Measurements from ENCODE around the gene TEX261.
A peak's percentile ranks its signal among the peaks of the same experiment; 100 is the strongest.

Gene TEX261

DNA sequence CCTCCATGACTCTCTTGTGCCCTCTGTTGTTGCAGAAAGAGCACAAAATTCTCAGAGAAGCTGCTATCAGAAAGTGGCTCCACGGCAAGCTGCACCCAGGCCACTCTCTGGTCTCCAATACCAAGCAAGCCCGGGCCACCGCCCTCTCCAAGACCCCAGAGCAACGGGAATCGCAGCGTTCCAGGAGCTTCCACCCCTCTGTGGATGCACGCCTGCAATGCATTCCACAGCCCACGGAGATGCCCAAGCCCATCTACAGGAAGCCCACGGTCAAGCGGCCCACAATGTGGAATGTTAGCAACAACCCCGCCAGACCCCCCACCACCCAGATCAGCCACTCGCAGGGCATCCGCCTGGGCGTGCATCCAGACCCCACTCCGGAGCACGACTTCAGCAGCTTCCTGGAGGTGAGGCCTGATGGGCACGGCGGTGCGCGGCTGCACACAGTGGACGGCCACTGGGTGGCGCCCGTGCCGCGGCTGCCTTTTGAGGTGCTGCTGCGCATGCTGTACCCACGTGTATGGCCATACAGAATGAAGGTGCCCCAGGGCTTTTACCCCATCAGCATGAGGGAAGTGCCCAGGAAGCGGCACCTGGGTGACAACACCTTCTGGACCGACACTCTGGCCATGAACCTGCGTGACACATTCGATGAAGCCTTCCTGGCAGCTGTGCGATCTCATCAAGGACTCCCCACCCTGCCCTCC lies 9.9 kb downstream of the TEX261 start:
- H3K36me3 ChIP-seq (ENCODE audit: control insufficient read depth, insufficient read depth, low read length) = peaks cover 19% of the 10 kb centered on the region

GRCh38 chr2:70984228-70984575 lies 10.5 kb downstream of the TEX261 start:
- H3K27me3 ChIP-seq (replicated peaks; ENCODE audit: control insufficient read depth, insufficient read depth, low read length) = no peaks in the 10 kb centered on the region
- TF ChIP-seq, protein P1, sequence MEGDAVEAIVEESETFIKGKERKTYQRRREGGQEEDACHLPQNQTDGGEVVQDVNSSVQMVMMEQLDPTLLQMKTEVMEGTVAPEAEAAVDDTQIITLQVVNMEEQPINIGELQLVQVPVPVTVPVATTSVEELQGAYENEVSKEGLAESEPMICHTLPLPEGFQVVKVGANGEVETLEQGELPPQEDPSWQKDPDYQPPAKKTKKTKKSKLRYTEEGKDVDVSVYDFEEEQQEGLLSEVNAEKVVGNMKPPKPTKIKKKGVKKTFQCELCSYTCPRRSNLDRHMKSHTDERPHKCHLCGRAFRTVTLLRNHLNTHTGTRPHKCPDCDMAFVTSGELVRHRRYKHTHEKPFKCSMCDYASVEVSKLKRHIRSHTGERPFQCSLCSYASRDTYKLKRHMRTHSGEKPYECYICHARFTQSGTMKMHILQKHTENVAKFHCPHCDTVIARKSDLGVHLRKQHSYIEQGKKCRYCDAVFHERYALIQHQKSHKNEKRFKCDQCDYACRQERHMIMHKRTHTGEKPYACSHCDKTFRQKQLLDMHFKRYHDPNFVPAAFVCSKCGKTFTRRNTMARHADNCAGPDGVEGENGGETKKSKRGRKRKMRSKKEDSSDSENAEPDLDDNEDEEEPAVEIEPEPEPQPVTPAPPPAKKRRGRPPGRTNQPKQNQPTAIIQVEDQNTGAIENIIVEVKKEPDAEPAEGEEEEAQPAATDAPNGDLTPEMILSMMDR (IDR thresholded peaks at IDR 0.05; ENCODE audit: insufficient read depth, low read length, poor library complexity, severe bottlenecking) = no peak
- no peak overlapping the region for H3K4me3 ChIP-seq (replicated peaks; ENCODE audit: low read depth, low read length)
- peaks cover 19% of the 10 kb centered on the region for H3K36me3 ChIP-seq (ENCODE audit: control insufficient read depth, insufficient read depth, low read length)
- DNase-seq (ENCODE audit: extremely low read depth, insufficient read length) = no peak

More for the DNA sequence above, 9.9 kb downstream of the TEX261 start:
- DNase-seq (ENCODE audit: extremely low read depth, insufficient read length) = peak; percentile 85
- Histone ChIP-seq H3K27me3 (replicated peaks; ENCODE audit: control insufficient read depth, insufficient read depth, low read length) (no peaks in the 10 kb centered on the region), H3K4me3 (replicated peaks; ENCODE audit: low read depth, low read length) (no peak overlapping the region)
- TF ChIP-seq, protein P1 (IDR thresholded peaks at IDR 0.05; ENCODE audit: insufficient read depth, low read length, poor library complexity, severe bottlenecking) = peak; percentile 90

DNA sequence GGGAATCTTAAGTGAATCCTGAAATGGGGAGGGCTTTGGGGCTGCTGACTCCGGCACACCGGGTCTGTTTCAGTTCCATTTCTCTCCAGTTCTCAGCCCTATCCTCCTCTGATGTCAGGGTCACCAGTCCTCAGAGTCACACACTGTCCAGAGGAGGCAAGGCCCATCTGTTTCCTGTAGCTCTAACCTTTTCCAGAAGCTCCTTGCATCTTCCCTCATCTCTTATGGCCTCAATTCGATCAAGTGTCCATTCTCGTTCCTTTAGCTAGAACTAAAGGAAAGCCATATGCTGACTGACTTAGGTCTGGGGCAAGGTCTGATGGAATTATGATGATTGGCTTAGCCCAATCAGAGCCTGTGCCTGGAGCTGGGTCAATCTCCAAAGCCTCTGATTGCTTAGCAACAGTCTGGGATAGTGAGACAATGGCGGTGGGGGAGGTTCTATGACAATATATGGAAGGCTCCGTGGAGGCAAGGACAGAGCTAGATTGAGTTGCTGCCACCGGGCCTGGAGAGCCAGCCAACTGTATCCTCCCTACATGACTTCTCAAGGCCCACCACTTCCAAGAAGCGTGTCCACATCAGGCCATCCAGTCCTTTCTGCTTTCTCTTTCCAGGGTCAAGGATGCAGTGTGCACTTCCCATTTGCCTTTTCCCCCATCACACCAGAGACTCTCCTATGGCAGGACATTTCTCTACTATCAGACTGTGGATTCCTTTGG lies 11.0 kb downstream of the TEX261 start:
- DNase-seq (ENCODE audit: extremely low read depth, insufficient read length) = no peak
- TF ChIP-seq, protein P1 (IDR thresholded peaks at IDR 0.05; ENCODE audit: insufficient read depth, low read length, poor library complexity, severe bottlenecking) = no peak
- no peaks in the 10 kb centered on the region for H3K27me3 ChIP-seq (replicated peaks; ENCODE audit: control insufficient read depth, insufficient read depth, low read length)

DNA sequence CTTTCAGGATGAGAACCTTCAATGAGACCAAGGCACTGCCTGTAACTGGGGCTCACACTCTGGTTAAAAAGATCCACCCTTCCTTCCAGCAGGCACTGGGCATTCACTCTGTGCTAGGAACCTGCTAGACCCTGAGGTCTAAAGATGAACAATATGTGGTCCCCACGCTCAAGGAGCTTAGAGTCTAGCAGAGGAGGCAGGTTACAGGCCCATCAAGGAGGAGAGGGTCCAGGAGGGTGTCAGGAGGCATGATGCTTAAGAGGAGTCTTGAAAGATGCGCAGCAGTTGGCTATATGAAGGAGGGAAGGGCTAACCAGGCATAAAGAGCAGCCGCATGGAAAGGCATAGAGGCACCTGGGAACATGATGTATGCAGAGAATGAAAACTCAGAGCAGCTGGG lies 11.7 kb downstream of the TEX261 start:
- DNase-seq (ENCODE audit: extremely low read depth, insufficient read length) = no peak
- no peaks in the 10 kb centered on the region for H3K27me3 ChIP-seq (replicated peaks; ENCODE audit: control insufficient read depth, insufficient read depth, low read length)
- peaks cover 10% of the 10 kb centered on the region for H3K36me3 ChIP-seq (ENCODE audit: control insufficient read depth, insufficient read depth, low read length)
- no peak overlapping the region for H3K4me3 ChIP-seq (replicated peaks; ENCODE audit: low read depth, low read length)
- TF ChIP-seq, protein P1 (IDR thresholded peaks at IDR 0.05; ENCODE audit: insufficient read depth, low read length, poor library complexity, severe bottlenecking) = no peak

More for the DNA sequence above, 11.0 kb downstream of the TEX261 start:
- no peak overlapping the region for H3K4me3 ChIP-seq (replicated peaks; ENCODE audit: low read depth, low read length)
- peaks cover 17% of the 10 kb centered on the region for H3K36me3 ChIP-seq (ENCODE audit: control insufficient read depth, insufficient read depth, low read length)

DNA sequence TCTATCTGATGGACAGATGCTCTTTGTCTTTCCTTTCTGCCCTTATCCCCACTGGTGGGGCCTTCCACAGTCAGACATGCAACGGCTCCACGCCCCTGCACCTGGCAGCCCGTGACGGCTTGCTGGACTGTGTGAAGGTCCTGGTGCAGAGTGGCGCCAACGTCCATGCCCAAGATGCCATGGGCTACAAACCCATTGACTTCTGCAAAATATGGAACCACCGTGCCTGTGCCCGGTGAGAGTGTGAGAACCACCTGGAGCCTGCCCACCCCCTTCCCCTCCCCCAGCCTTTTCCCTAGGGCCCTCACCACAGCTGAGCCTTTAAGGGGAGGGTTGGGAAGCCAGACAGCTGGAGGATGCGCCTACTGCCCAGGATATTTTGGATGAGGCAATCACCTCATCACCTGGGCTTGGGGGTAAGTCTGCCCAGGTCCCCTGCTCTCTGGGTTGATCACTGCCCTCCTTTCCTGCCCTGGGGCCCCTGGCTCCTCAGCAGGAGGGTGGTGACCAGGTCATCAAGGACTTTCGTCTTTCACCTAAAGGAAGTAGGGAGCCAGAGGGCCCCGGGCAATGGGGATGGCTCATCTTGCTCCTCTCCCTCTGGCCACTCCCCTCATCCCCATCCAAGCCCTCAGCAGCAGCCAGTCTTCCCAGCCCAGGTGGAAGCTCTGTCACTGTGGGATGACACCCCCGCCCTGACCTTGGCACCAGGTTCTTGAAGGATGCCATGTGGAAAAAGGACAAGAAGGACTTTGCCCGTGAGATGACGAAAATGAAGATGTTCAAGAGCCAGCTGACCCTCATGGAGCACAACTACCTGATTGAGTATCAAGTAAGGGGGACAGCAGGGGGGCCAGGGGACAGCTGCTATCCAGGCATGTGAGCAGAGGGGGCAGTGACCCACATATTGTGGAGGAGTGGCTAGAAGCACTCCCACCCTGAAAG lies 12.5 kb downstream of the TEX261 start:
- Histone ChIP-seq H3K4me3 (replicated peaks; ENCODE audit: low read depth, low read length) (no peak overlapping the region), H3K36me3 (ENCODE audit: control insufficient read depth, insufficient read depth, low read length) (peaks cover 8% of the 10 kb centered on the region), H3K27me3 (replicated peaks; ENCODE audit: control insufficient read depth, insufficient read depth, low read length) (no peaks in the 10 kb centered on the region)
- DNase-seq (ENCODE audit: extremely low read depth, insufficient read length) = no peak
- TF ChIP-seq, protein P1 (IDR thresholded peaks at IDR 0.05; ENCODE audit: insufficient read depth, low read length, poor library complexity, severe bottlenecking) = no peak
